ENCODE results near the gene FBXO44.

The FBXO44 gene

DNA sequence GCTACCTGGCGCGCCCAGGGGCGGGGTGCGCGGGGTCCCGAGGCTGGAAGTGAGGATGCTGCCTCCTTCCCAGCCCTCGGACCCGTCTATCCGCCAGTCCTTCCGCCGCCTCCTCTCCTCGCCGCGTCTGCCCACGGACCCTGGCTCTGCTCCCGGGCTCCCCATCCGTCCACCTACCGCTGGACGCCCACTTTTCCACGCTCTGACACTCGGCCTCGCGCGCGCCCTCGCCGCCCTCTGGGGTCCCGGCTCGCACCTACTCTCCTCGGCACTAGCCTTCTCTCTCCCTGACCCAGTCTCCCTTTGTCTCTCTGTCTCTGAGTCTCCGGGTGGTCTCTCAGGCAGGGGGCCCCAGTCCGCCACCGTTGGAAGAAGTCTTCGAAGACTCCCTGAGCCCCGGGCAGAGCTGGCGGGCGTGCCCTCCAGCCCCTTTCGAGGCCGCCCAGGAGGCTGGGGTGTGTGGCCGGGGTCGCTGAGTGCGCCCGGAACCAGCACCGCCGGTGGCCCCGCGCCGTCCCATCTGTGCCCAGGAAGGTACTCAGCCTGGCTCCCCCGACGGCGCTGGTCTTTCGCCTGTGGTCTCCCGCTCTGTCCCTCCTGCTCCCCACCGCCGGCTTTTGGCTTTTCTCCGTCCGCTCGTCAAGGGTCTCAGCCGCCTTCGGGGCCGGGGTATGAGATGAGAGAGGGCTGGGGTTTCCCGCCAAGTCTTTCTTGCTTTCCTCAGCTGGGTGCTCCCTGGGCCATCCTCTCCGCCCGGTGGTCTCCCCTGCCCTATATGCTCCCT, 37.4 kb downstream of the FBXO44 start:
- no peak for DNase-seq

DNA sequence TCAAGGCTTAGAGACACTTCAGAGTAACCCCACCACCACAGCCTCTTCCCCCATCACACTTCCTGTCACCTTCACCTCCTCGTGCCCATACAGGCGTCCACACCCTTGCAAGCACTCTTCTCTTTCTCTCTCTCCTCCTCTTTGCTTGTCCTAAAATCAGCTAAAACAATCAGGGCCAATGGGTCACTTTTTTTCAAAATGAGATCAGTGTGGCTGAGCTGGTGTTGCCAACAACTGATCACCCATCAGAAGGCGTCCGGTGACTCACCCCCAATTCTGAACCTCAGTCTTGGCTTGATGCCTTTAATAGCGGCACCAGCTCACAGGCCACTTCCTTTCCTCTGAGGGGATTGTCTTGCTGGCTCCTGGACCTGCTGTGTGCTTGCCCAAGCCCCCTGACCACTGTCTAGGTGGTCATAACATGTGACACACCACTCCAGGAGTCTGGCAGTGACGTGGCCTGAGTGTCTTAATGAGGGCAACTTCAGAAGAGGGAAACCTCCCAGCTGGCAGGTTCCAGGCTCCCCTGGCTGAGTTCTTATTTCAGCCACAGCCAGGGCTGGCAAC, 38.4 kb downstream of the FBXO44 start:
- DNase-seq: no peak

DNA sequence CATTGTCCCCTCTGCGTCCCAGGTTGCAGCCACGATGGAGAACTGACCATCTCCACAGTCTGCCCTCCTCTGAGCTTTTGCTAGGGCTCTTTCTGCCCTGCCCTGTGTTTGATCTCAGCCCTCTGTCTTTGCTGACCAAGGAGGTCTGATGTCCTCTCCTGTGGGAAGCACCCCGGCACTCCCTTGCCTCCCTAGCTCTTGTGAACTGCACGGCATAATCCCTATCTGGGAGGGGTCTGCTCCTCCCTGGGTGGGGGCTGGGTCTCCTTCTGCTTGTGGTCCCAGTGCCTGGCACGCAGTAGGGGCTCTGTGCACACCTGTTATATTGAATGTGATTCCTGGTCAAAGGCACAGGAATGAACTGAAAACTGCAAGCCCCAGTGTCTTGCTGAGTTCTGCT, 39.2 kb downstream of the FBXO44 start:
- DNase-seq: no peak

DNA sequence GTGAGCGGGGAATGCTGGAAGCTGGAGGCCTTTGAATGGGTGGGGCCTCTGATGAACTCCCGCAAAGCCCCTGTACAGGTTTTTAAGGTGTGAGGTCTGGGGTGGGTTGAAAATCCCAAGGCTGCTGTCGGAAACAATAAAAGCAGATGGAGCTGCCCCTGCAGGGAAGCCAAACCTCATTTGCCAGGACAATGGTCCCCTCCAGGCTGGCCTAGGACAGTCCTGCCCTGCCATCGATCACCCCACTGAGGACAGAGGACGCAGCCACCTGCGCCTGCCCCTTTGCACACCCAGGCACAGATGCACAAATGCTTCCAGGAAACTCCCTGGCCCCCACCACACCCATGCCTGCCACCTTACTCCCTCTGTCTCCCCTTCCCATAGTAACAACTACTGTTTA, 41.2 kb downstream of the FBXO44 start:
- DNase-seq: no peak

DNA sequence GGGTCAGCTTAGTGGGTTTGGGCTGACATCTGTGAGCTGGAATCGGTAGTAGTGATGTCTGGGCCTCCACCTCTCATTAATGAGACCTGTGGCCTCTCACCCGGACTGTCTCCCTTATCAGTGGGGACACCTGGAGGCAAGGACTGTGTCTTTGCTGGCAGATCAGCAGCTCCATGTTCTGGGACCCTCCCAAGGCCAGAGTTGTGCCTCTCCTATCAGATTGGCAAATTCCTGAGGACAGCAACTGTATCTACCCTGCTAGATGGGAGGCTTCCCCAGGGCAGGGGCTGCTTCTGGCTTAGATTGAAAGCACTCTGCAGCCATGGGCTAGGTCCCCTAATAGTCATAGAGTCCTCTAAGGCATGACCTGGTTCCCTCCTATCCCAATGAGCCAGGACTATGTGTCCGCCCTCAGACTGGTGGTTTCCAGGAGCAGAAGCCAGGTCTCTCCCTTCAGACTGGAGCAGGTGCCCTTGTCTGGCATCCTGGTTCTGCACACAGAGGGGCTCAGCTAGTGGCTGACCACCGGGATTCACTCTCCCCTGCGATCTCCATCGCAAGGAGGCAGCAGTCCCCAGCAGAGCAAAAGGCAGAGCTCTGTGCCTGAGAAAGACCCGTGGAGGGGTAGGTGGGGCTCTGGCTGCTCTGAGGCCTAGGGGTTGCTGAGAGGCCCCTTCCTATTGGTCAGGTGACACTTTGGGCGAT, 42.7 kb downstream of the FBXO44 start:
- DNase-seq: no peak

DNA sequence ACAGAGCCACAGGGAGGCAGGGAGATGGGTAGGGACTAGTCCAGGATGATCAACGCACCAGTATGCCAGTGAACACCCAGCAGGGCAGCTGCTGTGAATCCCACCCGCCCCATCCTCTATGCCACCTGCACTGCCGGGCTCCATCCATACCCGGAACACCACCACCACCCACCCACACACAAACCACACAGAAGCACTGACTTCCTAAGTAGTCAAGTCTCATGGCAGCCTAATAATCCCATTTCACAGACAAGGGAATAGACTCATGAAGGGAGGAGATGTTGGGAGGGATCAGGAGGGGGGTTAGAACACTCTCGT, 43.2 kb downstream of the FBXO44 start:
- no peak for DNase-seq

DNA sequence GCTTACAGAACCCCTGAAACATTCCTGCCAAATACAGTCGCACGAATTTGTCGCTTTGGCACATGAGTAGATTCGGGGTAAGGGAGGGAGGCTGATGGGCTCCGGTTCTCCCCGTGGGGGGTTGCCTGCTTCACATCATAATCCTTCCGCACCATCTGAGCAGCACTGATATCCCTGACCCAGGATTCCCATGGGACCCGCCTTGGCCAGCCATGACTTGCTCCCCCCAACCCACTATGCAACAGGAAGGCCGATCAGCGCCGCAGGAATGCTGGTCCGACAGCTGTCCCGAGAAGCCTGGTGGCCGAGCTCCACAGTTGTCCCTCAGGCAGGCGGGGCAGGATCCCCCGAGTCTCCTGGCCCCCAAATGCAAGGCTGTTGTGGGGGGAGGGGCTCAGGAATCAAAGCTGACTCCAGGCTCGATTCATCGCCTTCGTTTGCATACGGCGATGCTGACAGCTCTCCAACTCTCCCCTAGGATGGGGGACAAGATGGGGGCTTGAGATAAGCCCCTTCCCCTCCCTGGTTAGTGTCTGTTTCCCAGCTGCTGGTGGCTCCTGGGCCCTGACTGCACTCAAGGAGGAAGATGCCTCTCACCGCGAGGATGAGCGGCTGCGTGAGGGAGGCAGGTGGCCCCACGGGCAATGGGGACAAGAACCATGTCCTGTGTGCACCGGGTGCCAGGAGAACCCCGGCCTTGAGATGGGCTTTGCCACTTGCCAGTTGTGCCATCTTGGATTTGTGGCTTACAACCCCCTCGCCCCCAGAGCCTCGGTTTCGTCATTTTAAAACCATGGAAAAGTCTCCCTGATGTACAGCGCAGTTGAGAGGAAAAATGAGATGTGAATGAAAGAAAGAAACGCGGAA, 46.2 kb downstream of the FBXO44 start:
- DNase-seq: no peak

DNA sequence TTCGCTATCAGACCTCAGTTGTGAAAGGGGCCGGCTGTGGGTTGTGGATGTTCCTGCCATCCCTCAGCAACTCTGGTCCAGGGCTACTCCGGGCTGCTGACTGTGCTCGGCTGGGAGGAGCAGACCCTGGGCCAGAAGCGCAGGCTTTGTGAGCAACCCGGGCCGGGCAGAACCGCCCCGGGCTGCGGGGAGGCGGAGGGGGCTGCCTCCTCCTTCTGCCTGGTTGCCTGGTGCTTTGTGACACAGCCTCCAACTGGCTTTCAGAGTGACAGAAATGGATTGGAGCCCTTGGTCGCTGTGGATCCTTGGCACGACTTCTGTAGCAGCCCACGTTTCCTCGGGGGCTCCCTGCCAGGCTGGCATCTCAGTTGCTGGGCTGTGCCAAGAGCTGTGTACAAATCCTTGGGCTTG, 46.9 kb downstream of the FBXO44 start:
- DNase-seq: no peak

DNA sequence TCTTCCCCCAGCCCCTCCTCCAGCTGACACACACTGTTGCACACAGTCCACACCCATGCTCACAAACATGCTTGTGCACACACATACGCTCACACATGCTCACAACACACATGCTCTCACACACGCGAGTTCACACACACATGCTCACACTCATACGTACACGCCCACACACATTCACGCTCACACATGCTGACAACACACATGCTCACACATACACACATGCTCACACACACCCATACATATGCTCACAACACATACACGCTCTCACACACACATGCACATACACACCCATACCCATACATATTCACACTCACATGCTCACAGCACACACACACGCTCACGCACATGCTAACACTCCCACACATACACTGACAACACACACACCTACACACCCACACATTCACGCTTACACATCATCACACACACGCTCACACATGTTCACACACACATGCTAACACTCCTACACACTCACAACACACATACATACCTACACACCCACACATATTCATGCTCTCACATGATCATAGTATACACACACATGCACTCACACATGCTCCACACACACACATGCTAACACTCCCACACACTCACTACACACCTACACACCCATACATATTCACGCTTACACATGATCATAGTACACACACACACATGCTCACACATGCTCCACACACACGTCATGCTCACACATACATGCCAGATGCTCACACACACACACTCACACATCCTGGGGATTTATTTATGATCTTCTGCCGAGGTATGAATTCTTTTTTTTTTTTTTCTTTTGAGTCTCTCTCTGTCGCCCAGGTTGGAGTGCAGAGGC, 47.5 kb downstream of the FBXO44 start:
- no peak for DNase-seq

DNA sequence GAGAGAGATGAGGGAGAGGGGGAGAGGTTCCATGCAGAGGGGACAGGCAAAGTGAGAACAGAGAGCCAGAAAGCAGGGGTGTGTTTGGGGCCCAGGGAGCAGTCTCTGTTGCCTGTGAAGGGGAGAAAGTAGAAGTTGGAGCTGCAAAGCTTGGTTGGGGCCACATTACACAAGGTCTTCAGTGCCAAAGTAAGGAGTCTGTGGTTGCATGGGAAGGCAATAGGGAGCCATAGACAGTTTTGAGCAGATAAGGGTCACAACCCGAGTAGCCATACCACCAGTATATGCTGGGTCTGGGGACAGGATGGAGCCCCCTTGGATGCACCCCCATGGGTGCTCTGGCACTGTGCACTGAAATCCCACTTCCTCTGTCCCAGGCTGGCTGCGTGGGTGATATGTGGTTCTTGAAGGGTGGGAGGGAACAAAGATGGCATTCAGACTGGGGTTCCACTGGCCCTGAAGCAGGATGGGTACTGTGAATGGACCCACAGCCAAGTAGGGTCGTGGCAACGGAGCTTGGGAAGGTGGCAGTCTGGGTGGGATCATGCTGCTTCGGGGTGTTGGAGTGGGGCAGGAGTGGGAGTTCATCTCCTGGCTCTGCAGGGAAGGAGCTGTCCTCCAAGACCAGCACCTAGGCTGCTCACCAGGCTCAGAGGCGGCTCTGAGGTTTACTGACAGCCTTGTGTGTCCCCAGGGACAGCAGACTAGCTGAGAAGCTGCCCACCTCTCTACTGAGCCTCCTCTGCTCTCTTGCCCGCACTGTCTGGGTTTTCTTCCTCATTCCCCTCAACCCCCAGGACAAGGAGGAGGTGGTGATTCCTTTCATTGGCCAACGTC, 48.9 kb downstream of the FBXO44 start:
- no peak for DNase-seq

DNA sequence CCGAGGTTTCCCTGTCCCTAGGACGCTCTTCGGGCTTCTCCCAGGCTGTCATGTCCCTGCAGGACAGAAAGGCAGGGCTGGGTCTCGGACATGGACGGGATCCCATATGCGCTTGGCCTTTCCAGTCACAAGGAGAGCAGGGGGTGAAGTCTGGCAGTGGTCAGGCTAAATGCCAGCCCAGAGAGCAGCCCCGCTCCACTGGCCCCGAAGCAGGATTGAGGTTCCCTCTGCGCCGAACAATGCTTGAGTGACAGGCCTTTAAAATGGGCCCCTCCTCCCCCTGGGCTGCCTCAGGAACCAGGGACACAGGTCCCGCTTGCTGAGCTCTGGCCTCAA, 49.5 kb downstream of the FBXO44 start:
- DNase-seq: no peak

DNA sequence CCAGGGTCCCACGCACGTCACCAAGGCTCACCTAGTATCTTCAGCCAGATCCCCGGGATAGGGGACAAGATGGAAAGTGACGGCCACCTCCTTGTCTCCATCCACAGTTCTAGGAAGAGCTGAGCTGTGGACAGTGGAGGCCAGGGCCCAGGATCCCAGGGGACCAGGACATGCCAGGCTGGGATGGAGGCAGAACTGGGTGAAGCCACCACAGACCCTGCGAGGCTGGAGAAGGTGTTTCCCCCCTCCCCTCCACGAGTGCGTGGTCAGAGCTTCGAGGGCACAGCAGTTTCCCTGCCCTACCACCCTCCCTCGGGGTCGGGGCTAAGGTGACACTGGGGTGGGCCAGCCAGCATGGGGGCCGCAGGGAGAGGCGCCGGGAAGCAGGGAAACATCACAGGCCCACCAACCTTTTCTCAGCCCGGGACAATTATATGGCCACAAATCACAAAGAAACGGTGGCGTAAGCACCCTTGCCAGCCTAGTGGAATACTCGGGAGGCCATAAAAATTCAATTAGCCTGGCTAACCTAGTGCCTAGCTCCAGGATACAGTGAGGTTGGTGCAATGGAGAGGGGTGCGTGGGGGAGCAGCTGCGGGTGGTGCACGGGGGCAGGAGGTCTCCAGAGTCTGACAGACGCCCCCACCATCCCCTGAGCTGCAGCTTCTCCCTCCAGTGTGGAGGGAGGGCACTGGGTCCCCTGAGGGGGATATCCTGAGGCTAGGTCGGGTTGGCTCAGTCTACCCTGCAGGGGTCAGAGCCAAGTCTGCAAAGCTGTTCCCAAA, 50.2 kb downstream of the FBXO44 start:
- DNase-seq: no peak

DNA sequence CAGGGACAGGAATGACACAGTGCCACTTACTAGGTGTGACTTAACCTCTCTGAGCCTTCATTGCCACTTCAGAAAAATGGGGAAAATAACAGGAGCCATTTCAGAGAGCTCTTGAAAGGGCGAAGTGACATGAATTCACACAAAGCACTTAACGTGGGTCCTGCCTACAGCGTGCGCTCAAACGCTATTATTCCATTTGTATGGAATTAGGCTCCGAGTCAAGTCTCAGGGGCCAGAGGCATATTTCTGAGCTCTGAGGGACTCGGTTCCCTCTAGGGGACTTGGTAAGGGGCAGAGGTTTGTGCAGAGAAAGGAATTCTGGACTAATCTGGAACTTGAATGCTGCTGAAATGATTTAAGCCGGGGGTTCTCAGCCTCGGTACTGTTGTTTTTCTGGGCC, 50.9 kb downstream of the FBXO44 start:
- DNase-seq: no peak

DNA sequence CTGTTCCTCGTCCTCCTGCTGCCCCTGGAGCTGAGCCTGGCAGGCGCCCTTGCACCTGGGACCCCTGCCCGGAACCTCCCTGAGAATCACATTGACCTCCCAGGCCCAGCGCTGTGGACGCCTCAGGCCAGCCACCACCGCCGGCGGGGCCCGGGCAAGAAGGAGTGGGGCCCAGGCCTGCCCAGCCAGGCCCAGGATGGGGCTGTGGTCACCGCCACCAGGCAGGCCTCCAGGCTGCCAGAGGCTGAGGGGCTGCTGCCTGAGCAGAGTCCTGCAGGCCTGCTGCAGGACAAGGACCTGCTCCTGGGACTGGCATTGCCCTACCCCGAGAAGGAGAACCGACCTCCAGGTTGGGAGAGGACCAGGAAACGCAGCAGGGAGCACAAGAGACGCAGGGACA, 51.6 kb downstream of the FBXO44 start:
- no peak for DNase-seq

DNA sequence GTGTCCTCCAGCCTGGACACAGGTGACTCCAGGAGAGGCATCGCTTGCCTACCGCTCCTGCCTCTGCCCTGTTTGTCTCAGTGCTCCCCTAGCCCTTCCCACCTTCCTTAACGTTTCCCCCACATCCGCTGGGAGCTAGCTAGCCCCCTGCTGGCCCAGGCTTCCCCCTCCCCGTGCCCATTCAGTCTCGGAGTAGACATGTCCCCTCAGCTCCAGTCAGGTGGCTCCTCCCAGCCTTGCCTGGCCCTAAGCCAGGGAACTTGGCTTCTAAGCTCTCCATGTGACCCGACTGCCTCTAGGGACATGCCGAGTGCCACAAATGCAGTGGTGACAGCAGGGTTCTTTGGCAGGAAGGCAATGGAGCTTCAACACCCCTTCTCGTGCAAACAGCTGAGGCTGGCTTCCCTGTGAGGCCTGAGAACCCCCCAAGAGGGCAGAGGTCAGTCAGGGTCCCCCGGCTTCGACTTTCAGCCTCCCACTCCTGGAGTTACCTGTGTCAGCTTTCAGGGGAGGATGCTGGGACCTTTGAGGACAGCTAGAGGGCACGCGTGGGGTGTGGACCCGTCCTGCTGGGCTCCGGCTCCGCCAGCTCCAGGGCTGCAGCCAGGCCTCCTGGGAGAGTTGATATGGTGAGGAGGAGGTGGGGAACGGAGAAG, 53.1 kb downstream of the FBXO44 start:
- DNase-seq: peak; percentile 52

DNA sequence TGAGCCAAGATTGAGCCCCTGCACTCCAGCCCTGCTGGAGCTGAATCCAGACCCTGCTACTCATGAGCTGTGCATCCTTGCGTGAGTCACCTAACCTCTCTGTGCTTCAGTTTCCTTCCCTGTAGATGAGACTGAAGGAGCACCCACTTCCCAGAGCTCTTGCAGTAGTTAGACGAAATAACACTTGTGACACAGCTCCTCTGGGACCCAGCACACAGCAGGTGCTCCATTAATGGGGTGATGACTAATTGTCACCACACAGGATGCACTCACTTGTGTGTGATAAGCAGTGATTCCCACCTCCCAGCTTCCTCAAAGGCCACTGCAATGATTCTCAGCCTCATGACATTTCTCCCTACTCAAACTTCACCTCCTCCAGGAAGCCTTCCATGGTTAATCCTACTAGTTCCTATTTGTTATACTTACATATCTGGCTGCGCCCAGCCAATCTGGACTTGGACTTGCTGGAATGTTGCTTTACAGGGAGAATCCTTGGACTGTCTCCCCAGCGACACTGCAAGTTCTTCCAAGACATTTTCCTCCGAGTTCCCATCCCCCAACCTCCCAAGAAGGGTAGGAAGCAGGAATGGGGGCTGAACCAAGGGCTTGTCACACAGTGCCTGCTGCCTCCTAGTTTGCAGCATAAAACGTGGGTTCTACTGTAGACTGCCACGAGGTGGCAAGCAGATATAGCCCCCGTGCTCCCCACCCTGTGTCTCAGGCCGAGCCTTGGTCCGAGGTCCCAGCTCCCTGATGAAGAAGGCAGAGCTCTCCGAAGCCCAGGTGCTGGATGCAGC, 54.1 kb downstream of the FBXO44 start:
- no peak for DNase-seq

DNA sequence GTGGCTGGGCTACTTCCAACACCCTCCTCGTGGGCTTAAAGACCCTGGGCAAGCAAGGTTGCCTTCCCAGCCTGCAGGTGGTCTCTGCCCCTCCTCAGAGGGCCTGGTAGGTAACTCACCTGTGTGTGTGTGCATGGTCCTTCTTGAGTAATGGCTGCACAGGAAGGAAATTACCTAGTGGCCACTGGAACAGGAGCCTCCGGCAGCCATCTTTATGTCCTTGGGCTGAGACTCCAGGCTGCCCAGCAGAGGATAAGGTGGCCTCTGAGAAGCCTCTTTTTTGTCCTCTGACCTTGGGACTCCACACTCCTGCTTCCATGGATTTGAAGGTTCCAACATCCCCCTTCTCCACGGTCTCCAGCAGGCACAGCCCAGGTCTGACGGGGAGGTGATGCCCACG, 56.8 kb downstream of the FBXO44 start:
- DNase-seq: no peak

DNA sequence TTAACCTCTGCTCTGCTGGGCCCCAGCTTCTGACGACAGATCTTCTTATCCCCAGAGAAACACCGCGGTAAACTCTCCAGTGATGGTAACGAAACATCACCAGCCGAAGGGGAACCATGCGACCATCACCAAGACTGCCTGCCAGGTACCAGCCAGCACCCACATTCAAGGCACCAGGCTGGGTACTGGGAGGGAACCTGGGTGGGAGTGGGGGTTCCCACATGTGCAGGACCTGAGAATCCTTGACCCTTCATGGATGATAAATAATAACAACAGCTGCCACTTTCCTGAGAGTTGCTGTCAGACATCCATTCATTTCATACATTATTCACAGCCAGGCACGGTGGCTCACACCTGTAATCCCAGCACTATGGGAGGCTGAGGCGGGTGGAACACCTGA, 57.6 kb downstream of the FBXO44 start:
- no peak for DNase-seq

Data from NCI-H2081 treated with DMSO at 0.1 percent for 48 hours (cell line).